Measurements from ENCODE around the gene DUSP15. TPM values are rescaled to one million over a fixed set of nuclear protein-coding genes. Genes with fewer than 3 reads are reported as not detected.
A peak's percentile ranks its signal among the peaks of the same experiment; 100 is the strongest.

DUSP15 gene
- total RNA-seq, 1 experiment from 2014 or later: 9.1 TPM

- Mint-ChIP-seq H3K9me3 (ENCODE audit: unreplicated experiment) (no peaks in the 10 kb centered on the region), H3K27me3 (ENCODE audit: insufficient read depth, unreplicated experiment) (peaks cover 22% of the 10 kb centered on the region), H3K4me3 (ENCODE audit: unreplicated experiment) (peak overlapping the region; percentile 96), H3K27ac (ENCODE audit: unreplicated experiment) (peak overlapping the region; percentile 64), H3K4me1 (ENCODE audit: low read depth, unreplicated experiment) (peaks cover 15% of the 10 kb centered on the region), H3K36me3 (ENCODE audit: insufficient read depth, unreplicated experiment) (no peaks in the 10 kb centered on the region)
- POLR2A ChIA-PET: no interaction called here
- Histone ChIP-seq H3K27me3 (replicated peaks; ENCODE audit: control insufficient read depth, insufficient read depth, low read length) (no peaks in the 10 kb centered on the region), H3K4me1 (peaks cover 15% of the 10 kb centered on the region), H3K9me3 (no peaks in the 10 kb centered on the region), H3K4me3 (ENCODE audit: low read depth, low read length) (peak overlapping the region; percentile 56), H3K36me3 (ENCODE audit: control insufficient read depth, insufficient read depth, low read length) (no peaks in the 10 kb centered on the region)
- intact Hi-C loops (cut with micrococcal nuclease; ENCODE audit: unreplicated experiment): no loop called here
- BruUV-seq (replicated peaks): TSS peak; percentile 20
- CTCF ChIA-PET: interaction anchor here (0.9 to 1.4 kb wide), 3 partner anchors 13 to 46 kb away, joined by 3 to 4 read pairs (median 3); no protein-coding TSS in a partner anchor
- no peak for TF ChIP-seq CTCF (IDR thresholded peaks at IDR 0.05; ENCODE audit: insufficient read depth in 1 of 2, low read depth in 1 of 2, low read length in 1 of 2, severe bottlenecking in 1 of 2, unreplicated experiment in 1 of 2)
- DNase-seq: peak in 1 of 2 experiments; percentile 44
Measured at GRCh38 chr20:31868853-31869672, 1.3 kb downstream of the DUSP15 start.

GRCh38 chr20:31866221-31866620 lies 4.1 kb downstream of the DUSP15 start:
- H3K9me3 Mint-ChIP-seq (ENCODE audit: unreplicated experiment): no peaks in the 10 kb centered on the region
- Histone ChIP-seq H3K4me3 (ENCODE audit: low read depth, low read length) (no peak overlapping the region), H3K9me3 (no peaks in the 10 kb centered on the region), H3K4me1 (peaks cover 20% of the 10 kb centered on the region), H3K27me3 (replicated peaks; ENCODE audit: control insufficient read depth, insufficient read depth, low read length) (no peaks in the 10 kb centered on the region), H3K36me3 (ENCODE audit: control insufficient read depth, insufficient read depth, low read length) (no peaks in the 10 kb centered on the region)
- intact Hi-C loops (cut with micrococcal nuclease; ENCODE audit: unreplicated experiment): no loop called here
- H3K27me3 Mint-ChIP-seq (ENCODE audit: insufficient read depth, unreplicated experiment): peaks cover 12% of the 10 kb centered on the region
- ChIA-PET POLR2A (no interaction called here), CTCF (no interaction called here)
- no peak for DNase-seq
- H3K4me1 Mint-ChIP-seq (ENCODE audit: low read depth, unreplicated experiment): peaks cover 14% of the 10 kb centered on the region
- H3K36me3 Mint-ChIP-seq (ENCODE audit: insufficient read depth, unreplicated experiment): peaks cover 6% of the 10 kb centered on the region
- no peak for TF ChIP-seq CTCF (IDR thresholded peaks at IDR 0.05; ENCODE audit: insufficient read depth in 1 of 2, low read depth in 1 of 2, low read length in 1 of 2, severe bottlenecking in 1 of 2, unreplicated experiment in 1 of 2)
- BruUV-seq (replicated peaks): no TSS peak
- no peak overlapping the region for H3K27ac Mint-ChIP-seq (ENCODE audit: unreplicated experiment)
- H3K4me3 Mint-ChIP-seq (ENCODE audit: unreplicated experiment): no peak overlapping the region

DNA sequence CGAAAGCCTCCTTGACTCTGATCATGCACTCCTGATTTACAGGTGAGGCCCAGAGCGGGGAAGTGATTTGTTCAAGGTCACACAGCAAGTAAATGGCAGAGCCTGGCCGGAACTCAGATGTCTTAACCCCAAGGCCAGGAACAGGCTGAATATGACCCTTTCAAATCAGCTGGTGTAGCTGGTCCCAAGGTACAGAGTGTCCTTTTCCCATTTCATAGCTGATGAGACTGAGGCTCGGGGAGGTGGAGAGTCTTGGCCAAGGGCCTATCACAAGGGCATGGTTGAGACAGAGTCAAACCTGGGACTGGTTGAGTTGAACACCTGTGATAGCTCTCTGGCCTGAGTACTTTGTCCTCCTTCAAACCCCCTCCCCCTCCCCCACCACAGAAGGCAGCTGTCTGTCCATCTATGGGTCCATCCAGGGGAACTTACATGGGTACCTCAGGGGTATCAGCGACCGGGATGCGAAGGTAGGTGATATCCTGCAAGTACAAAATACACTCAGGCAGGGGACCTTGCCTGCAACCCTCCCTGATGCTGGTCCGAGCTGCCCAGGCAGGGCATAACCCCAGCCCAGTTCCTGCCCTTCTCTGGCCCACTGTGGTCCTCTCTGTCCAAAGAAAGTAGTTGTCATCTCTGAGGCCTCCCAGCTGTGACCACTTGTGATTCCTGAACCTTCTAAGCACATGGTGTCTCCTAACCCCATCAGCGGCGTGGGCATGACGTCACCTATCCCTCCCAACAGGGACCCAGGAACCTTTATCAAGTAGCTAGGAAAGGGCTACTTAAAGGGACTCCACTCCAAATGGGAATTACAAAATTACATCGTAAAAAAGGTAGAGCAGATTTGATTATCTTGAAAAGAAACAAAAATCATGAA lies 5.6 kb downstream of the DUSP15 start:
- peak in 1 of 2 experiments; percentile 40 for DNase-seq
- Mint-ChIP-seq H3K9me3 (ENCODE audit: unreplicated experiment) (no peaks in the 10 kb centered on the region), H3K4me3 (ENCODE audit: unreplicated experiment) (no peak overlapping the region), H3K4me1 (ENCODE audit: low read depth, unreplicated experiment) (peaks cover 13% of the 10 kb centered on the region), H3K27me3 (ENCODE audit: insufficient read depth, unreplicated experiment) (peaks cover 9% of the 10 kb centered on the region), H3K27ac (ENCODE audit: unreplicated experiment) (no peak overlapping the region), H3K36me3 (ENCODE audit: insufficient read depth, unreplicated experiment) (peaks cover 6% of the 10 kb centered on the region)
- intact Hi-C loops (cut with micrococcal nuclease; ENCODE audit: unreplicated experiment): no loop called here
- POLR2A ChIA-PET: no interaction called here
- BruUV-seq (replicated peaks): no TSS peak
- Histone ChIP-seq H3K9me3 (no peaks in the 10 kb centered on the region), H3K4me3 (ENCODE audit: low read depth, low read length) (no peak overlapping the region), H3K4me1 (peaks cover 25% of the 10 kb centered on the region), H3K27me3 (replicated peaks; ENCODE audit: control insufficient read depth, insufficient read depth, low read length) (no peaks in the 10 kb centered on the region), H3K36me3 (ENCODE audit: control insufficient read depth, insufficient read depth, low read length) (no peaks in the 10 kb centered on the region)
- CTCF ChIA-PET: interaction anchor here (0.9 to 1.3 kb wide), 2 partner anchors 8 to 87 kb away, joined by 3 to 4 read pairs; partner anchors contain the start of gene PDRG1
- TF ChIP-seq CTCF (IDR thresholded peaks at IDR 0.05; ENCODE audit: insufficient read depth in 1 of 2, low read depth in 1 of 2, low read length in 1 of 2, severe bottlenecking in 1 of 2, unreplicated experiment in 1 of 2): no peak

All from Caco-2 (cell line).